H9 (cell line): Measurements from ENCODE around the gene OPHN1. TPM values are rescaled to one million over a fixed set of nuclear protein-coding genes. Genes with fewer than 3 reads are reported as not detected.

Experiments
- DNase-seq: peaks from one replicate; pipeline ENCODE4 v3.0.0-alpha.2; 2017
- H2AFZ ChIP-seq: one replicate; pipeline ENCODE4 v1.6.1; 2013; ENCODE audit warnings: mild to moderate bottlenecking, low read length, control low read depth, moderate library complexity
- H2AK5ac ChIP-seq: 2 replicates; pipeline ENCODE4 v1.6.1; 2013; ENCODE audit warnings: low read length, control low read depth, mixed read lengths; ENCODE audit not compliant: insufficient read length
- H2BK120ac ChIP-seq: one replicate; pipeline ENCODE4 v1.6.1; 2013; ENCODE audit warnings: low read depth, mild to moderate bottlenecking, low read length, control low read depth, inconsistent platforms; ENCODE audit not compliant: poor library complexity, severe bottlenecking
- H2BK12ac ChIP-seq: 2 replicates; pipeline ENCODE4 v1.6.1; 2013; ENCODE audit warnings: low read length, control low read depth, mixed read lengths, low read depth; ENCODE audit not compliant: insufficient read length
- H2BK15ac ChIP-seq: 2 replicates; pipeline ENCODE4 v1.6.1; 2013; ENCODE audit warnings: low read depth, low read length, control low read depth
- H2BK20ac ChIP-seq: one replicate; pipeline ENCODE4 v1.6.1; 2013; ENCODE audit warnings: low read depth, mild to moderate bottlenecking, low read length, control low read depth, inconsistent platforms; ENCODE audit not compliant: poor library complexity, severe bottlenecking
- H2BK5ac ChIP-seq: 2 replicates; pipeline ENCODE4 v1.6.1; 2013; ENCODE audit warnings: low read length, control low read depth, mixed read lengths; ENCODE audit not compliant: insufficient read length
- H3K14ac ChIP-seq: 2 replicates; pipeline ENCODE4 v1.6.1; 2013; ENCODE audit warnings: low read length, control low read depth; ENCODE audit not compliant: insufficient read depth
- H3K18ac ChIP-seq: 2 replicates; pipeline ENCODE4 v1.6.1; 2013; ENCODE audit warnings: low read depth, mild to moderate bottlenecking, mixed read lengths, low read length, control low read depth; ENCODE audit not compliant: insufficient read length
- H3K23ac ChIP-seq: 2 replicates; pipeline ENCODE4 v1.6.1; 2013; ENCODE audit warnings: low read length, control low read depth, mixed read lengths, low read depth; ENCODE audit not compliant: insufficient read length
- H3K23me2 ChIP-seq: 2 replicates; pipeline ENCODE4 v1.6.1; 2013; ENCODE audit warnings: low read depth, mild to moderate bottlenecking, mixed read lengths, low read length, control low read depth; ENCODE audit not compliant: insufficient read length, poor library complexity, severe bottlenecking
- H3K27ac ChIP-seq: 2 replicates; pipeline ENCODE4 v1.5.1; 2013; ENCODE audit warnings: low read length, control low read depth, mixed read lengths, low read depth; ENCODE audit not compliant: insufficient read length
- H3K27me3 ChIP-seq: 2 replicates; pipeline ENCODE4 v1.6.1; 2013; ENCODE audit warnings: low read length, control low read depth, inconsistent platforms; ENCODE audit not compliant: insufficient read depth
- H3K4ac ChIP-seq: 2 replicates; pipeline ENCODE4 v1.6.1; 2013; ENCODE audit warnings: low read depth, mild to moderate bottlenecking, control low read depth, inconsistent platforms, low read length, moderate library complexity
- H3K4me1 ChIP-seq: 2 replicates; pipeline ENCODE4 v1.6.1; 2013; ENCODE audit warnings: low read length, control low read depth, inconsistent platforms; ENCODE audit not compliant: insufficient read depth
- H3K4me2 ChIP-seq: 2 replicates; pipeline ENCODE4 v1.6.1; 2013; ENCODE audit warnings: low read length, control low read depth, mixed read lengths; ENCODE audit not compliant: insufficient read length, insufficient read depth
- H3K56ac ChIP-seq: 2 replicates; pipeline ENCODE4 v1.6.1; 2013; ENCODE audit warnings: low read depth, mild to moderate bottlenecking, mixed read lengths, low read length, control low read depth; ENCODE audit not compliant: insufficient read length
- H3K79me1 ChIP-seq: 2 replicates; pipeline ENCODE4 v1.6.1; 2013; ENCODE audit warnings: low read depth, mild to moderate bottlenecking, moderate library complexity, low read length, control low read depth, inconsistent platforms; ENCODE audit not compliant: insufficient read depth, poor library complexity, severe bottlenecking
- H3K79me2 ChIP-seq: 2 replicates; pipeline ENCODE4 v1.6.1; 2013; ENCODE audit warnings: low read length, control low read depth, inconsistent platforms; ENCODE audit not compliant: insufficient read depth
- H3K9ac ChIP-seq: 2 replicates; pipeline ENCODE4 v1.6.1; 2013; ENCODE audit warnings: low read length, control low read depth, mixed read lengths; ENCODE audit not compliant: insufficient read length; ENCODE audit errors: extremely low read depth
- H3K9me3 ChIP-seq: one replicate; pipeline ENCODE4 v1.6.1; 2013; ENCODE audit warnings: low read depth, low read length, inconsistent platforms; ENCODE audit not compliant: control insufficient read depth
- H3T11ph ChIP-seq: one replicate; pipeline ENCODE4 v1.6.1; 2013; ENCODE audit warnings: mild to moderate bottlenecking, low read length, control low read depth, inconsistent platforms
- H4K20me1 ChIP-seq: one replicate; pipeline ENCODE4 v1.6.1; 2013; ENCODE audit not compliant: control insufficient read depth, insufficient read length, insufficient read depth
- H4K5ac ChIP-seq: 2 replicates; pipeline ENCODE4 v1.6.1; 2013; ENCODE audit warnings: low read depth, mild to moderate bottlenecking, mixed read lengths, low read length, control low read depth; ENCODE audit not compliant: insufficient read length
- H4K8ac ChIP-seq: replicated peaks from 2 replicates; pipeline ENCODE4 v1.6.1; 2013; ENCODE audit warnings: low read length, control low read depth, mixed read lengths, low read depth; ENCODE audit not compliant: insufficient read length
- H4K91ac ChIP-seq: 2 replicates; pipeline ENCODE4 v1.6.1; 2013; ENCODE audit warnings: low read depth, mild to moderate bottlenecking, moderate library complexity, mixed read lengths, low read length, control low read depth; ENCODE audit not compliant: insufficient read length
- H3K27ac Mint-ChIP-seq, 3 experiments: 2 replicates in 2 of 3; 3 replicates in 1 of 3; pipeline ENCODE4 v1.8.0; 2020 to 2021; ENCODE audit warnings: mixed read lengths in 3 of 3, mild to moderate bottlenecking in 1 of 3, moderate library complexity in 1 of 3
- H3K27me3 Mint-ChIP-seq: 2 replicates; pipeline ENCODE4 v1.8.0; 2021; ENCODE audit warnings: low read depth, mild to moderate bottlenecking, moderate library complexity, mixed read lengths
- H3K36me3 Mint-ChIP-seq, 3 experiments: 2 replicates in 2 of 3; 3 replicates in 1 of 3; pipeline ENCODE4 v1.8.0; 2020 to 2021; ENCODE audit warnings: low read depth in 3 of 3, mixed read lengths in 3 of 3; ENCODE audit not compliant: insufficient read depth in 1 of 3
- H3K4me1 Mint-ChIP-seq, 2 experiments: 2 replicates each; pipeline ENCODE4 v1.8.0; 2020; ENCODE audit warnings: mixed read lengths in 2 of 2
- H3K4me3 Mint-ChIP-seq, 2 experiments: 2 replicates in 1 of 2; 3 replicates in 1 of 2; pipeline ENCODE4 v1.8.0; 2020 to 2021; ENCODE audit warnings: mild to moderate bottlenecking in 2 of 2, mixed read lengths in 2 of 2, moderate library complexity in 1 of 2
- H3K9me3 Mint-ChIP-seq, 2 experiments: 2 replicates in 1 of 2; 3 replicates in 1 of 2; pipeline ENCODE4 v1.8.0; 2020; ENCODE audit warnings: mild to moderate bottlenecking in 2 of 2, mixed read lengths in 2 of 2, moderate library complexity in 1 of 2
- WGBS: extraction: QIAGEN DNeasy Blood & Tissue Kit; methylation state at CpG from one replicate; pipeline ENCODE4 v1.1.7; 2013; ENCODE audit warnings: missing lambda C conversion rate, low lambda C conversion rate, mixed read lengths; ENCODE audit not compliant: insufficient read length; ENCODE audit errors: extremely low coverage; 5-methylcytosine and 5-hydroxymethylcytosine counted together
- total RNA-seq: library from RNA; stranded (reverse); gene quantifications from 2 replicates; pipeline ENCODE4 v1.2.1, GENCODE V29; 2021
- TF ChIP-seq, protein P1 (sequence below): fragments of 200-600 bp; sonication (generic); conservative IDR thresholded peaks from 3 replicates; pipeline ENCODE4 v1.8.0; 2021; ENCODE audit warnings: antibody characterized with exemption, mild to moderate bottlenecking

The OPHN1 gene
- total RNA-seq, 1 experiment from 2014 or later: 1.5 TPM

DNA sequence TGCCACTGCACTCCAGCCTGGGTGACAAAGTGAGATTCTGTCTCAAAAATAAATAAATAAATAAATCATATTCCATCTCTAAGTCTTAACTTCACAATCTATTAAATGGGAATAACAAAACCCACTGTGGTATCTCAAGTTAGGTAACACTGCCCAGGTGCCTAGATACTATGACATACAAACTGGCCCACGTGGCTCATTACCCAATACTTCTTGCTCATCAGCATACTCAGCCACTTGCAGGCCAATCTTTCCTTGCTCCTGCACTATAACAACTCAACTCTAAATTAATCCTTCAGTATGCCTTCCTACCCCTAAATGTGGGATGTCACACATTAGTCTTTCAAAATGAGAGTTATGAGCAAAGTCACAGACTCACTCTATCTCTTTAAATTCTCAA, 230.1 kb downstream of the OPHN1 start:
- no peak for DNase-seq

More for the DNA sequence above, 230.1 kb downstream of the OPHN1 start:
- H3K9ac ChIP-seq: no peak overlapping the region
- no peaks in the 10 kb centered on the region for H3K79me1 ChIP-seq
- H3K56ac ChIP-seq: no peak overlapping the region
- H3K79me2 ChIP-seq: no peaks in the 10 kb centered on the region
- no peak overlapping the region for H3K4me2 ChIP-seq
- H3K9me3 ChIP-seq: peaks cover 33% of the 10 kb centered on the region
- H2BK15ac ChIP-seq: no peak overlapping the region
- TF ChIP-seq, protein P1, sequence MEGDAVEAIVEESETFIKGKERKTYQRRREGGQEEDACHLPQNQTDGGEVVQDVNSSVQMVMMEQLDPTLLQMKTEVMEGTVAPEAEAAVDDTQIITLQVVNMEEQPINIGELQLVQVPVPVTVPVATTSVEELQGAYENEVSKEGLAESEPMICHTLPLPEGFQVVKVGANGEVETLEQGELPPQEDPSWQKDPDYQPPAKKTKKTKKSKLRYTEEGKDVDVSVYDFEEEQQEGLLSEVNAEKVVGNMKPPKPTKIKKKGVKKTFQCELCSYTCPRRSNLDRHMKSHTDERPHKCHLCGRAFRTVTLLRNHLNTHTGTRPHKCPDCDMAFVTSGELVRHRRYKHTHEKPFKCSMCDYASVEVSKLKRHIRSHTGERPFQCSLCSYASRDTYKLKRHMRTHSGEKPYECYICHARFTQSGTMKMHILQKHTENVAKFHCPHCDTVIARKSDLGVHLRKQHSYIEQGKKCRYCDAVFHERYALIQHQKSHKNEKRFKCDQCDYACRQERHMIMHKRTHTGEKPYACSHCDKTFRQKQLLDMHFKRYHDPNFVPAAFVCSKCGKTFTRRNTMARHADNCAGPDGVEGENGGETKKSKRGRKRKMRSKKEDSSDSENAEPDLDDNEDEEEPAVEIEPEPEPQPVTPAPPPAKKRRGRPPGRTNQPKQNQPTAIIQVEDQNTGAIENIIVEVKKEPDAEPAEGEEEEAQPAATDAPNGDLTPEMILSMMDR: no peak
- no peak overlapping the region for H3K18ac ChIP-seq
- no peak overlapping the region for H3K27ac Mint-ChIP-seq
- no peak overlapping the region for H2BK12ac ChIP-seq
- H3K36me3 Mint-ChIP-seq: peaks cover 0 to 9% (median 2%) of the 10 kb centered on the region in 3 experiments; a peak in 3 of 7 replicates
- H2BK20ac ChIP-seq: no peak overlapping the region
- H4K5ac ChIP-seq: no peak overlapping the region
- no peak overlapping the region for H4K8ac ChIP-seq
- H3K4ac ChIP-seq: no peak overlapping the region
- no peak overlapping the region for H3K23ac ChIP-seq
- no peaks in the 10 kb centered on the region for H3K4me1 Mint-ChIP-seq
- H3K4me1 ChIP-seq: no peaks in the 10 kb centered on the region
- H2AK5ac ChIP-seq: no peak overlapping the region
- no peaks in the 10 kb centered on the region for H3K27me3 ChIP-seq
- H4K20me1 ChIP-seq: no peaks in the 10 kb centered on the region
- WGBS: no CpG with 5 or more reads among the region's 1 CpG
- no peak overlapping the region for H2BK5ac ChIP-seq
- no peak overlapping the region for H2BK120ac ChIP-seq
- no peak overlapping the region for H4K91ac ChIP-seq
- H2AFZ ChIP-seq: no peak overlapping the region
- no peak overlapping the region for H3K27ac ChIP-seq
- H3T11ph ChIP-seq: no peak overlapping the region
- H3K14ac ChIP-seq: no peak overlapping the region
- no peaks in the 10 kb centered on the region for H3K27me3 Mint-ChIP-seq
- H3K4me3 Mint-ChIP-seq: no peak overlapping the region
- H3K23me2 ChIP-seq: no peaks in the 10 kb centered on the region
- peaks cover 64 to 67% of the 10 kb centered on the region in 2 experiments for H3K9me3 Mint-ChIP-seq
